ENCODE measurements around the gene CCDC24.

DNA sequence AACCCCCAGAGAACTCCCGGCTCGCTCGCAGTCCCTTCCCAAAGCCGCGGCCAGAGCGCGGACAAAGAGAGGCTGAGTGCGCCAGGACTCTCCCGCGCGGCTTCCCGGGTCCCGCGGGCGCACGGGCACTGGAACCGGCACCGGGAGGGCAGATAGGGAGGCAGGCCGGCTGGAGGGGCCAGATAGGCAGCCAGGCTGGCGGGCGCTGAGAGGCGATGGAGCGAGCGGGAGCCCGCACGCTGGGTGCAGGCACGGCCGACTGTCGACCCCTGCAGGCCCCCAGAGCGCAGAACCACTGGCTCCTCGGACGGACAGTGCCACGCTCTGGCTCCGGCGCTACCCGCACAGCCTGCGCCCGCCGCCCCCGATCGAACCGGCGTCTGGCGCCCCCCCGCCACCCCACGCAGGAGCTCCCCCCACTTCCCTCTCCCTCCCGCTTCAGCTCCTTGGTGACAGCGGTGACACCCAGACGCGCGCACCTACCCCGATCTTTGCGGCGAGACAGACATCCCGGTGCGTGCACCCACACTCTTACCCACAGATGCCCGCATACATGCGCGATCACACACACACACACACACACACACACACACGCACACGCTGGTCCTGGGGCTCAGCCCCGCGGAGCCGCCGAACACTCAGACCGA lies 39.3 kb downstream of the CCDC24 start:
- TF ChIP-seq, protein P1, sequence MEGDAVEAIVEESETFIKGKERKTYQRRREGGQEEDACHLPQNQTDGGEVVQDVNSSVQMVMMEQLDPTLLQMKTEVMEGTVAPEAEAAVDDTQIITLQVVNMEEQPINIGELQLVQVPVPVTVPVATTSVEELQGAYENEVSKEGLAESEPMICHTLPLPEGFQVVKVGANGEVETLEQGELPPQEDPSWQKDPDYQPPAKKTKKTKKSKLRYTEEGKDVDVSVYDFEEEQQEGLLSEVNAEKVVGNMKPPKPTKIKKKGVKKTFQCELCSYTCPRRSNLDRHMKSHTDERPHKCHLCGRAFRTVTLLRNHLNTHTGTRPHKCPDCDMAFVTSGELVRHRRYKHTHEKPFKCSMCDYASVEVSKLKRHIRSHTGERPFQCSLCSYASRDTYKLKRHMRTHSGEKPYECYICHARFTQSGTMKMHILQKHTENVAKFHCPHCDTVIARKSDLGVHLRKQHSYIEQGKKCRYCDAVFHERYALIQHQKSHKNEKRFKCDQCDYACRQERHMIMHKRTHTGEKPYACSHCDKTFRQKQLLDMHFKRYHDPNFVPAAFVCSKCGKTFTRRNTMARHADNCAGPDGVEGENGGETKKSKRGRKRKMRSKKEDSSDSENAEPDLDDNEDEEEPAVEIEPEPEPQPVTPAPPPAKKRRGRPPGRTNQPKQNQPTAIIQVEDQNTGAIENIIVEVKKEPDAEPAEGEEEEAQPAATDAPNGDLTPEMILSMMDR (conservative IDR thresholded peaks at IDR 0.05) = no peak
- TF ChIP-seq ZFX (IDR thresholded peaks at IDR 0.05) = no peak
